T47D (cell line): Measurements from ENCODE around the gene BCORL1.

Experiments used
- DNase-seq, 2 experiments: peaks; one replicate each; pipeline versions ENCODE4 v3.0.0 to v3.0.0-alpha.2; 2011 to 2012; ENCODE audit warnings: low read depth in 1 of 2, low spot score in 1 of 2
- JUND ChIP-seq: IDR thresholded peaks from 2 replicates; pipeline ENCODE4 v1.6.1; 2012; ENCODE audit warnings: low read depth
- in situ Hi-C: cut with HindIII; loops from 2 replicates; pipeline ENCODE4 v1.10.0; 2016; ENCODE audit warnings: low sequenced_read_pairs, low pct_unique_long_range_greater_than_20kb

BCORL1 gene, protein sequence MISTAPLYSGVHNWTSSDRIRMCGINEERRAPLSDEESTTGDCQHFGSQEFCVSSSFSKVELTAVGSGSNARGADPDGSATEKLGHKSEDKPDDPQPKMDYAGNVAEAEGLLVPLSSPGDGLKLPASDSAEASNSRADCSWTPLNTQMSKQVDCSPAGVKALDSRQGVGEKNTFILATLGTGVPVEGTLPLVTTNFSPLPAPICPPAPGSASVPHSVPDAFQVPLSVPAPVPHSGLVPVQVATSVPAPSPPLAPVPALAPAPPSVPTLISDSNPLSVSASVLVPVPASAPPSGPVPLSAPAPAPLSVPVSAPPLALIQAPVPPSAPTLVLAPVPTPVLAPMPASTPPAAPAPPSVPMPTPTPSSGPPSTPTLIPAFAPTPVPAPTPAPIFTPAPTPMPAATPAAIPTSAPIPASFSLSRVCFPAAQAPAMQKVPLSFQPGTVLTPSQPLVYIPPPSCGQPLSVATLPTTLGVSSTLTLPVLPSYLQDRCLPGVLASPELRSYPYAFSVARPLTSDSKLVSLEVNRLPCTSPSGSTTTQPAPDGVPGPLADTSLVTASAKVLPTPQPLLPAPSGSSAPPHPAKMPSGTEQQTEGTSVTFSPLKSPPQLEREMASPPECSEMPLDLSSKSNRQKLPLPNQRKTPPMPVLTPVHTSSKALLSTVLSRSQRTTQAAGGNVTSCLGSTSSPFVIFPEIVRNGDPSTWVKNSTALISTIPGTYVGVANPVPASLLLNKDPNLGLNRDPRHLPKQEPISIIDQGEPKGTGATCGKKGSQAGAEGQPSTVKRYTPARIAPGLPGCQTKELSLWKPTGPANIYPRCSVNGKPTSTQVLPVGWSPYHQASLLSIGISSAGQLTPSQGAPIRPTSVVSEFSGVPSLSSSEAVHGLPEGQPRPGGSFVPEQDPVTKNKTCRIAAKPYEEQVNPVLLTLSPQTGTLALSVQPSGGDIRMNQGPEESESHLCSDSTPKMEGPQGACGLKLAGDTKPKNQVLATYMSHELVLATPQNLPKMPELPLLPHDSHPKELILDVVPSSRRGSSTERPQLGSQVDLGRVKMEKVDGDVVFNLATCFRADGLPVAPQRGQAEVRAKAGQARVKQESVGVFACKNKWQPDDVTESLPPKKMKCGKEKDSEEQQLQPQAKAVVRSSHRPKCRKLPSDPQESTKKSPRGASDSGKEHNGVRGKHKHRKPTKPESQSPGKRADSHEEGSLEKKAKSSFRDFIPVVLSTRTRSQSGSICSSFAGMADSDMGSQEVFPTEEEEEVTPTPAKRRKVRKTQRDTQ (N-terminal part only)

GRCh38 chrX:129982300-129983251 is at the start of gene BCORL1:
TSS of gene BCORL1 (plus strand) at chrX:129982635. CDS start at chrX:130005232, 22,597 bp downstream.
- DNase-seq, result peak; percentile 86 to 91
- no peak for TF ChIP-seq JUND
- in situ Hi-C loops, result no loop called here

GRCh38 chrX:129932821-129933321 is 49.6 kb upstream of the BCORL1 start:
- TF ChIP-seq JUND, result no peak
- in situ Hi-C loops, result no loop called here
- peak in 1 of 2 experiments; percentile 16 for DNase-seq

DNA sequence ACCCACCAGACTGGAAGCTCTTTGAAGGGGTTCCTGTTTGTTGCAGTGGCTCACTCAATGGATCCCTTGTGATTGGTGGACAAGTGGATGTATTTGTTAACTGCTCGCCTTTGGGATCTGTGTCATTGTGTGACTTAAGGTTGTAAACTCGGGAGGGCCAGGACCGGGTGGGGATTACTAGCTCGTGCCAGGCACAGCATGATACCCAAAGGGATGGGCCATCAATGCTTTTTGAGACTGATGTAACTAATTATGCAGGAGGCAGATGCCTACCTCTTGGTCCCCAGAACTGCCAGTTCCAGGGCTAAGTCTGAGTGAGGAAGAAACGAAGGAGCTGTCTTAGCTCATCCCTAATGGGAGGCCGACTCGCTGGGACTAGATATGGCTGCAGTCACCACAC is 48.7 kb upstream of the BCORL1 start:
- no peak for TF ChIP-seq JUND
- in situ Hi-C loops, result no loop called here
- no peak for DNase-seq

- DNase-seq, result no peak
- TF ChIP-seq JUND, result no peak
- in situ Hi-C loops, result no loop called here
Observed at GRCh38 chrX:129934461-129934860, 48.0 kb upstream of the BCORL1 start.

DNA sequence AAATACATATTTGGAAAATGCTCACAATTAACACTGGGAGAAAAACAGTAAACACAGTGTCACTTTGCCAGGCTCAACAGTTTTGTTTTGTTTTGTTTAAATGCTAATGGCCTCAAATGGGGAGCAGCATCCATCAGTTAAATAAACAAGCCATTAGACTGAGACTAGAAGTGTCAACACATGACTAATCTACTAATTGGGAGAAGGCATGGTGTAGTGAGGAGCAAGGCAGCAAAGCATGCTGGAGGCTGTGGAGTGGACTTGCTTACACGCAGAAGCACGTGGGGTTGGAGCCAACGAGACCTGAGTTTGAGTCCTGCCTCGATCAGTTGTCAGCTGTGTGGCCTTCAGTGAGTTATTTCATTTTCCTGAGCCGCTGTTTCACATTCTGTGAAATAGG is 47.5 kb upstream of the BCORL1 start:
- in situ Hi-C loops, result no loop called here
- TF ChIP-seq JUND, result no peak
- no peak for DNase-seq

DNA sequence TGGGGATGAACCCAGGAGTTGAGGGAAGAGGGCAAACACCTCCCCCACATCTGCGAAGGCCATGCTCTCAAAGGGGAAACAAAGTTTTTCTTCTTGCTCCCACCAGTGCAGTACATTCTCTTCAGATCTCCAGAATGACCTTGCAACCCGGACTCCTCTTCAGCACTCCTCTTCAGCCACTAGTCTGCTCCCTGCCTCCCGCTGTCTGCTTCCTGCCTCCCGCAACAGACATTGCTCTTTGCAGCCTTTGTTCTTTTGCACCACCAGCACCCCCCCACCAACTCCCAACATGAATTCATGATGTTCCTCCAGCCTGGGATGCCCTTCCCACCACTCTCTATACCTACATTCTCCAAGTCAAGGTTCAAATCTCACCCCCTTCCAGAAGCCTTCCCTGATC is 44.4 kb upstream of the BCORL1 start:
- TF ChIP-seq JUND, result no peak
- no peak for DNase-seq
- in situ Hi-C loops, result no loop called here

GRCh38 chrX:129939986-129940385 is 42.4 kb upstream of the BCORL1 start:
- TF ChIP-seq JUND, result no peak
- in situ Hi-C loops, result no loop called here
- no peak for DNase-seq

DNA sequence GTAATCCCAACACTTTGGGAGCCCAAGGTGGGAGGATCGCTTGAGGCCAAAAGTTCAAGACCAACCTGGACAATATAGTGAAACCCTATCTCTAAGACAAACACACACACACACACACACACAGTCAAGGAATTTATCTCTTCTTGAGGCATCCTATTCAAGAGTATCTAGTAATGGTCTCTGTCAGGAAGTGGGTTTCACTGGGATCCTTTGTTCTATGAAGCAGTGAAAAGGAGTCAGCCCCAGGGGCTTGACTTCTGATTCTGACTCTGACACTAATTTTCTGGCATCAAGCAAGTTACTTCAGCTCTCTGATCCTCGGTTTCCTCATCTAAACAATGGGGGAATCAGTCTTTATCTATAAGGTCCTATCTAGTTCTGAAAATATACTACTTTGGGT is 41.7 kb upstream of the BCORL1 start:
- in situ Hi-C loops, result no loop called here
- TF ChIP-seq JUND, result no peak

DNA sequence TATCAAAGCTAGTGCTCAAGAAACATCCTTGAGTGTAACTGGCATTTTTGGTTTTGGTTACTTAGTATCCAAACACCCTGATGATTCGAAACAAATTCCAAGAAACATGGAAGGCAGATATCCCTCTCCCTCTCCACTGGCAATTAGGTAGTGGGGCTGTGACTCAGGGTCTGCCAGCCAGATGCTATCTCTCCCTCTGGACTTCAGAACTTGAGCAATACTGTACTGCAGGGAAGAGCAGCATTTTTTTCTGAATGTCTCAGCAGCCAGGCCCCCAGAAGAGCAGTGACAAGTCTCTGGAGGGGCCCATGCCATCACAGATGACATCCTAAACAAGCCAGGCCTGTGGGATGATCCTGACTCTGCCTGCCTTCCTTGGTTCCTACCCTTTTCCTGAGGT is 37.3 kb upstream of the BCORL1 start:
- TF ChIP-seq JUND, result no peak
- in situ Hi-C loops, result no loop called here
- no peak for DNase-seq

More for the DNA sequence above, 41.7 kb upstream of the BCORL1 start:
- DNase-seq, result no peak

- DNase-seq, result no peak
- TF ChIP-seq JUND, result no peak
- in situ Hi-C loops, result no loop called here
Observed at GRCh38 chrX:129953334-129953648, 29.1 kb upstream of the BCORL1 start.

DNA sequence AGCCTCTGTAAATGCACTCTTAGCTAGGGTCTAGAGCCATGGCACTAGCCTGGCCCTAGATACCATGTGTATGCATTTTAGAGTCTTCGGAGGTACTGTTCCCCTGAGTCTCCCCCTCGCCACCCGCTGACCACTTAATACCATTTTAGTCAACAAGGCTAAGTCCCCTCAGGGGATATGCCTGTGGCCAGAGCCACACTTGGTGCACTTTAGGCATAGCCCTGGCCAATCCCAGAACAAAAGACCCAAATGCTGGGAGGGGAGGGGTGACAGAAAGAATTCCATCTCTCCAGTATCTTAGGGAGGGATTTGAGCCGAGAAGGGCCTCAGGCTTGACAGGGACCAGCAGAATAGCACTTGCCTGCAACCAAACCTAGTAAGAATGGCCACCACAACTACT is 28.6 kb upstream of the BCORL1 start:
- in situ Hi-C loops, result no loop called here
- no peak for TF ChIP-seq JUND
- no peak for DNase-seq
